GM21717 (cell line): ENCODE data around the gene C19orf18.
"Not testable (repeated sequence)": the region's sequence is repeated elsewhere in the genome, so short reads cannot be mapped to it uniquely, and the experiment has no call there.

Experiments used
- ATAC-seq: cut with Tn5 transposase; IDR thresholded peaks from one replicate; pipeline ENCODE4 v1.9.1; 2021; ENCODE audit warnings: mild to moderate bottlenecking, moderate library complexity; ENCODE audit not compliant: unreplicated experiment

C19orf18 gene

DNA sequence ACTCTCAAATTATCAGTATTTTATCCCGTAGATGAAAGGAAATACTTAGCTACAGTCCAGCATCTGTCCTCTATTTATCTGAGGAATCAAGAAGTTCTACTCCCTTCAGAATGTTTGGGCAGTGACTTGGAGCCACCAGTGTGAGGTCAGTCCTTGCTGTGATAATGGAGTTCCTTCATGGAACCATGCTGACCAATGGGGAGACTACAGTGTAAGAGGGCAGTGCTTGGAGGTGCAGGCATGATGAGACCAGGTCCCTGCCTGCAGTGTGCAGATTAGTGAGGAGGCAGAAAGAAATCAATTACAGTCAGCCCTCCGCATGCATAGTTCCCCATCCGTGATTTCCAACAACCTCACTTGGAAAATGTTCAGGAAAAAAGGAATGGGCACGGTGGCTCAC is at the start of gene C19orf18:
TSS of gene C19orf18 (minus strand) at position 101 of the 400 bp plus-strand sequence. CDS start 102 bp downstream, outside the sequence.
- ATAC-seq, result no peak

DNA sequence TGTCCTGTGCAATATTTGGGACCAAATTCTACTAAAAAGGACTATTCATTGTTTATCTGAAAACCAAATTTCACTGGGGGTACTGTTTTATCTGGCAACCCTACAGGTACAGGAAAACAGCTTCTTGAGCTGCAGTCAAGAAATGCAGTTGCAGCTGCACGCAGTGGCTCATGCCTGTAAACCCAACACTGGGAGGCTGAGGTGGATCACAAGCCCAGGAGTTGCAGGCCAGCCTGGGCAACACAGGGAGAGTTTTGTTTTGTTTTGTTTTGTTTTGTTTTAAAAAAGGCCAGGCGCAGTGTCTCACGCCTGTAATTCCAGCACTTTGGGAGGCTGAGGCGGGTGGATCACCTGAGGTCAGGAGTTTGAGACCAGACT is 47.9 kb upstream of the C19orf18 start:
- ATAC-seq, result no peak

DNA sequence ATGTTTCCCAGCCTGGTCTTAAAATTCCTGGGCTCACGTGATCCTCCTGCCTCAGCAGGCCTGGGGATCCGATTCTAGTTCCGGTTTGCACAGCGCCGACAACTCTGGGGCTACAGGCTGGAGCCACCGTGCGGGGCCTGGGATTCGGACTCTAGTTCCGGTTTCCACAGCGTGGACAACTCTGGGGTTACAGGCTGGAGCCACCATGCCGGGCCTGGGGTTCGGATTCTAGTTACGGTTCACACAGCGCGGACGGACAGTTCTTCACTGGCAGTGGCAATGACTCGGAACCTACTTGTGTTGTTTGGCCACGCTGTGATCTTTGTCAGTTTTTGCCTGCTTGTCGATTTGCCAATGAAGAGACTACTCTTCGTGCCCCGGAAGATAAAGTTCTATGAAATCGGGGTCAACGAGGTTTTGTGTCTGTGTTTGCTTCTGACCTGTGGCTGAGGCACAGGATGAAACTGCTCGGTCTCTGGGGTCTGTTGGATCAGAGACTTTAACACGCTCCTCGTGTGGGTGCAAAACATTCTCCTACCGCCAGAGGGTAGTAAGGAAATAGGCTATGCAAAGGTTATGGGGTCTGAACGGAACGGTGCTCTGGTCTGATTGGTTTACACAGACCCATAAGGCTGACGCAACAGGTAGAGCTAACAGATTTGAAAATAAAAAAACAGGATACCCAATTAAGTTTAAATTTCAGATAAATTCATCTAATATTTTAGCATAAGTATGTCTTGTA is 47.4 kb upstream of the C19orf18 start:
- no peak for ATAC-seq

DNA sequence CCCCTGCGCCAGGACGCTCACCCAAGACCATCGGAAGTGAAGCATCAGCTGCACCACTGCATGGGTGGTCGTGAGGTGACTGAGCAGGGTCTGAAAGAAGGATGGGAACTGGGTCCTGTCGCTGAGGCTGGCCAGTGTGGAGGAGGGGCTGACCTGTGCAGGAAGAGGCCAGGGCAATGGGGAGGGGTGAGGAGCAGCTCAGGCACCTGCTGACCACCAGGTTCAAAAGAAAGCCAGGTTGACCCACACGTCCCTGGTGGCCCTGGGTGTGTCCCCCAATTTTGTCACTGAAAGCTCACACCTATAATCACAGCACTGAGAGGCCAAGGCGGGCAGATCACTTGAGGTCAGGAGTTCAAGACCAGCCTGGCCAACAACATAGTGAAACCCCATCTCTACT is 45.8 kb upstream of the C19orf18 start:
- ATAC-seq, result no peak

DNA sequence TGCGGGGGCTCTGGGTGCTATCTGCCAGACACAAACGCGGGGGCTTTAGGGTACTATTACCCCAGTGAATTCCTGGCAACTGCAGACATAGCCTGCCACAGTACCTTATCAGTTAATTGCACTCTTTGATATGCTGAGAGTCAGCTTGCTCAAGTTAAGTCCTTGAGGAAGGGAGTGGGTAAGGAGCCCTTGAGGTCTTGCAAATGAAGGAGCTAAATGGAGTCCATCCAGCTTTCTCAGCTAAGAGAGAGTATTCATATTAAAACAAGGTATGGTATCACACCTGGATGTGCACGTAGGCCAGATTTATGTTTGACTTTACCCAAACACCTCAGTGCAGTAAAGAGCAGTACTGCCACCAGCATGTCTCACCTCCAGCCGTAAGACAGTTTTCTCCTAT is 39.8 kb upstream of the C19orf18 start:
- ATAC-seq, result no peak

DNA sequence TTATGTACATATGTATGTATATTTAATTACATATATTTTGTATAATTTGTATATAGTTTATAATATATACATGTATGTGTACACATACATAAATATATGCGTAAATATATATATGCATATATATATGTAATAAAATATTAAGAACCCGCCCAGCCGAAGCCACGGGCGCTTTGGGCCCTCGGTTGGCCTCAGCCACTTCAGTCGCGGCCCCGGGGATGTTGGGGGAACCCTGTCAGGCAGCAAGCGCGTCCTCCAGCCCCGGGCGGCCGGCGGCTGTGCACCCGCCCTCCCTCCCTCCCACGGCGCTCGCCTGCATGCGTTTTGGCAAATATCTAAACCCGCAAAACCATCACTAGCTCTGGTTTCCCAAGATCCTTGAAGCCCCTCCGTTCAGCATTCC is 36.2 kb upstream of the C19orf18 start:
- no peak for ATAC-seq

DNA sequence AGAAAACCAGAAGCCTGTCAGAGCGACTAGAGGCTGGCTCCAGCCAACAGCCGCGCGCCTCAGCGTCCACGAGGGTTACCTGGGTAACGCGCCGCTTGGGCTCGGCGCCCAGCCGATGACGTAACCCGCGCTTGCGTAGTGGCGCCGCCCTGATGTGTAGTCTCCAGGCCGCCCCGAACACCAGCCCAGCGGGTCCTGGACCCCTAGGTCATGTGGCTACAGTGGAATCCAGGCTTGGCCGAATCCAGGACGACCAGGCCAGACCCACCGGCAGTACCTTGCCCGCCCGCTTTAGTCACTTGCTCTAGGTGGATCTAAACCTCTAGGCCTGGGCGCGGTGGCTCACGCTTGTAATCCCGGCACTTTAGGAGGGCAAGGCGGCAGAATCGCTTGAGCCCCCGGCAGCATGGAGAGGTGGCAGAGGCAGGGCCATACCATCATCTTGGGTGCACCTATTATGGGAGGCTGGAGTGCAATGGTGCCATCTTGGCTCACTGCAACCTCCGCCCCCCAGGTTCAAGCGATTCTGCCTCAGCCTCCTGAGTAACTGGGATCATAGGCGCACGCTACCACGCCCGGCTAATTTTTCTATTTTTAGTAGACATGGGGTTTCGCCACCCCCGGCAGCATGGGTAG is 35.5 kb upstream of the C19orf18 start:
- no peak for ATAC-seq

DNA sequence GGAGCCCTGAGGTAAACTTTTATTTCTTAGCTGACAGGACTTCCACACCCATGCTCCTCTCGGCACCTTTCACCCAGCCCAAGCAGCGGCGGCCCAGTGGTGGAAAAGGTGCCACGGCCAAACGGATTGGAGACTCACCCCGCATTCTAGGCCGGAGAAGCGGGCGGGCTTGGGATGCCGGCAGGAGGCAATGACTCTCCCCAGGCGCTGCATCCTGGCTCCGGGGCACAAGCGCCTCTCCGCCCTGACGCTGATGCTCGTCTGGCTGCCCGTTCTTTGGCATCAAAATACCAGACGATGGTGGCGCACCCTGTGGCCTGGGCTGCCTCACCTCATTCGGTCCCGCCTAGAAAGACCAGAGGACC is 34.9 kb upstream of the C19orf18 start:
- no peak for ATAC-seq

DNA sequence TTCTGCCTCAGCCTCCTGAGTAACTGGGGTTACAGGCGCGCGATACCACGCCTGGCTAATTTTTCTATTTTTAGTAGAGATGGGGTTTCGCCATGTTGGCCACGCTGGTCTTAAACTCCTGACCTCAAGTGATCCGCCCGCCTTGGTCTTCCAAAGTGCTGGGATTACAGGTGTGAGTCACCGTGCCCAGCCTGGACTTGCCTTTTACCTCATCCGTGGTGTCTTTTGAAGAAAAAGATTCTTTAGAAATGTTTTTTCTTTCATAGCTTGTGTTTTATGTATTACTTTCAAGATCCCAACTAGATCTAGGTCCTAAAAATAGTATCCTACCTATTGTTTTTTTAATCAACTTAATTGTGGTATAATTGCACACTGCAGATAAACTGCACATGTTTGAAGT is 34.5 kb upstream of the C19orf18 start:
- not testable (repeated sequence) for ATAC-seq

DNA sequence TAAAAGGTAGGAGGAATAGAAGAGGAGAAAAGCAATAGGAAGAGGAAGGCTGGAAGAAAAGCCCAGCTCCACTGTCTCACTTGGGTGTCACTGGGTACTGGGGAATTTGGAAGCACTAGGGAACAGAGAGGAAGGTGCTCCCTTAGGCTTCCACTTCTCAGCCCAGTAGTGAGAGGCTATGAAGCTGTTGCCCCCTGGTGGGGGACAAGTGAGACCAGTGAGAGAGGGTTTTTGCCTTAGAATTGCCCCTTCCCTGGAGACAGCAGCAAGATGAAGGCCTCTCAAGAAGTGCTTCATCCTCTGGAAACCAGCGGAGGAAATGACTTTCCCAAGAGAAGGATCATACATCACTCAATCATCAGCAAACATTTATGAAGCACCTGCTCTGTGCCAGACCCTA is 33.0 kb upstream of the C19orf18 start:
- ATAC-seq, result no peak

DNA sequence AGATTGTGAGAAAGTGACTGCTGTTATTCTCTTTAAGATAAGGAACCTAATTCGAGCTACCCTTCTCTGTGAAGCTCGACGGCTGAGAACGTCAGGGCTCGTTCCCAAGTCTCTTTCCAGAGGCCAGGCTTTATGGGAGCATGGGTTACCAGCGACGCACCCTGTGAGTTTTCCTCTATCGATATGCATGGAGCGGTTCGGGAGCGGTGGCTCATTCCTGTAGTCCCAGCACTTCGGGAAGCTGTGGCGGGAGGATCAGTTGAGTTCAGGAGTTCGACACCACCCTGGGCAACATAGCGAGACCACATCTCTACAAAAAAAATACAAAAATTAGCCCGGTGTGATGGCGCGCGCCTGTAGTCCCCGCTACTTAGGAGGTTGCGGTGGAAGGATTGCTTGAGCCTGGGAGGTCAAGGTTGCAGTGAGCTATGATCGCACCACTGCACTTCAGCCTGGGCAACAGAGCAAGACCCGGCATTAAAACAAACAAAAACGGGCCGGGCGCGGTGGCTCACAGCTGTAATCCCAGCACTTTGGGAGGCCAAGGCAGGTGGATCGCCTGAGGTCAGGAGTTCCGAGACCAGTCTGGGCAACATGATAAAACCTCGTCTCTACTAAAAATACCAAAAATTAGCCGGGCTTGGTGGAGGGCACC is 29.0 kb upstream of the C19orf18 start:
- no peak for ATAC-seq

DNA sequence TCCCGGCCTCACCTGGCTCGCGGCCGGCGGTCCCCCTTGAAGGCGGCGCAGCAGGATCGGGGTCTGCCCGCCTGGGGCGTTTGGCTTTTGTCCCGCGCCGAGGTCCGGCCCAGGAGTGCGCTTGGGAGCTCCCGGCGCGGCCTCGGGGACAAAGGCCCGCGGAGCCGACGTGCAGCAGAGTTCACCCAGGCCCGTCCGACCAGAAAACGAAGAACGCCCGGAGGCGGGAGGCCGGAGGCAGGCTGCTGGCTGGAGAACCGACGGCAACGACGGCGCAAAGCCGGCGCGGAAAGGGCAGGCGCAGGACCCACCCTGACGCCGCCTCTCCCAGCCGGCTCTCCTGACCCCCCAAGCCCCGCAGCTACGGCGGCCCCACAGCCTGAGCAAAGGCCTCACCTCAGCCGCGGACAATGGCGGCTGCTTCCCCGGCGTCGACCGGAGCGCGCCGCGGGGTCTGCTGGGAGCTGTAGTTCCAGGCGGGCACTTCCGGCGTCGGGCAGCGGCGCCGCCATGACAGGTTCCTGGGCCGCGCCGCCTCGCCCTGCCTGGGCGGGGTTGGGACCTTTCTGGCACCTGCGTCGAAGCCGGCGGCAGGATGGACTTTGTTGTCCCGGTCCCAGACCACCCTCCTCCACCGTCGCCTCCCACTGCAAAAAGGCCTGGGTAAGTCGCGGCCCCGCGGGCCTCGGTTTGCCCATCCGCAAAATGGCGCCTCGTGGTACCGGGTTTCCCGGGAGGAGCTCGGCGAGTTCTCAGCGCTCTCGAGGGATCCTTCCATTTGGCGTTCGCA is 28.2 kb upstream of the C19orf18 start, which contains the start of gene ZNF606:
TSS of gene ZNF606 (minus strand) at position 437 of the 790 bp plus-strand sequence. CDS start 1,501 bp downstream, outside the sequence.
- ATAC-seq, result peak; percentile 86

DNA sequence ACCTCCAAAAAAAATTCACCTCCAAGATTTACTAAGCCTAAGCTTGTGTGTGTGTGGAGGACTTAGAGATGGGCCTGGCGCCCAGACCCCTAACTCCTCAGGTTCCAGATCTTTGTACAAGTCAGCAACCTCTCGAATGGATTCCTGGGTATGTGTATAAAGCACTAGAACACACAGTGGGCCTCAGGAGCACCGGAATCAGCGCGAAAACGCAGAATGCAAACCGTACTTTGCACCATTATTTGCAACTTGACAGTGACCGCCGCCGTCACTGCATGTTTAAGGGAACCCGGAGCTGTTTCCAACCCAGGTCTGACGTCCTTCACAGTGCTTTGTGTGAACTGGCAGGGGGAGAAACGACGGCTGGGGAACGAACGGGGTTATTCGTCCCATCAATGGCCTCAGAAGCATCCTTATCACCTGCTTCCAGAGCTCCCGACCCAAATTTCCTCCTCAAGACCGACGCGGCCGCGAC is 27.6 kb upstream of the C19orf18 start:
- ATAC-seq, result peak; percentile 17

DNA sequence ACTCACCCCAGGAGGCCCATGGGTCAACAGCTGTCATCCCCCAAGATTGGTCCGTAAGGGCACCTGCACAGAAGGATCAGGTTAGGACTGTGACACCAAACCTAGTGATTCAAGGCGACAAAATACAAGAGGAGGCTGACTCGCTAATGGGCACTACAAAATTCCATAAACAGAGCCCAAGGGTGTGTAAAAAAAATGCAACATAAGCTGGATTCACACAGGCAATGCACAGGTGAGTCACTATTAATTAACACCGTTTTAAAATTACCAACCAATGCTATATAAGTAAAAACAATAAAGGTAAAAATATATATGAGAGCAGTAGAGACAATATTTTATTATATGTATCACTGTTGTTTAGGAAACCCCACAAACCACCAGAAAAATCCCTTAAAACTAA is 26.3 kb upstream of the C19orf18 start:
- ATAC-seq, result no peak

DNA sequence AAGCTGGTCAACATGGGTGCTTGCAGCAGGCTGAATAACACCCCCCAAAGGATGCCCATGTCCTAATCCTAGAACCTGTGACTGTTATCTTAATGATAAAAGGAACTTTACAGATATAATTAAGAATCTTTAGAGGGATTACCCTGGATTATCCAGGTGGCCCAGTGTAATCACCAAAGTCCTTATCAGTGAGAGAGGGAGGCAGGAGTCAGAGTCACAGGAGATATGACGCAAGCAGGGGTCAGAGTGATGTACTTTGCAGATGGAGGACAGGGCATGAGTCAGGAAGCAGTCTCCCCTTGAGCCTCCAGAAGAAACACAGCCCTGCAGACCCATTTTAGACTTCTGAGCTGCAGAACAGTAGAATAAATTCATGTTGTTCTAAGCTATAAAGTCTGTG is 18.5 kb upstream of the C19orf18 start:
- ATAC-seq, result no peak

DNA sequence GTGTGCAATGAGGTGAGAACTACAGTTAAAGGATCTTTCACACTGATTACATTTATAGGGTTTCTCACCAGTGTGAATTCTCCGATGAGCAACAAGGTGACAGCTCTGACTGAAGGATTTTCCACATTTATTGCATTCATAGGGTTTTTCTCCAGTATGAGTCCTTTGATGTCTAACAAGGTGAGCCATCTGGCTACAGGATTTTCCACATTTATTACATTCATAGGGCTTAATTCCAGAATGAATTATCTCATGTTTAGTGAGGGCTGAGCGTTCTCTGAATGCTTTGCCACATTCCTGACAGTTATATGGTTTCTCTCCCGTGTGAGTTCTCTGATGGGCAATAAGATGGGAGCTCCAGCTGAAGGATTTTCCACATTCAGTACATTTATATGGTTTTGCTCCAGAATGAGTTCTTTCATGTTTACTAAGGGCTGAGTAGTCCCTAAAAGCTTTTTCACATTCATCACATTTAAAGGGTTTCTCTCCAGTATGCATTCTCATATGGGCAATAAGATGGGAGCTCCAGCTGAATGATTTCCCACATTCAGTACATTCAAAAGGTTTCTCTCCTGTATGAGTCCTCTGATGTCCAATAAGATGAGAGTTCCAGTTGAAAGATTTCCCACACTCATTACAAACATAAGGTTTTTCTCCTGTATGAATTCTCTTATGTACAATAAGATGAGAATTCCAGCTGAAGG is 4.4 kb upstream of the C19orf18 start:
- no peak for ATAC-seq

DNA sequence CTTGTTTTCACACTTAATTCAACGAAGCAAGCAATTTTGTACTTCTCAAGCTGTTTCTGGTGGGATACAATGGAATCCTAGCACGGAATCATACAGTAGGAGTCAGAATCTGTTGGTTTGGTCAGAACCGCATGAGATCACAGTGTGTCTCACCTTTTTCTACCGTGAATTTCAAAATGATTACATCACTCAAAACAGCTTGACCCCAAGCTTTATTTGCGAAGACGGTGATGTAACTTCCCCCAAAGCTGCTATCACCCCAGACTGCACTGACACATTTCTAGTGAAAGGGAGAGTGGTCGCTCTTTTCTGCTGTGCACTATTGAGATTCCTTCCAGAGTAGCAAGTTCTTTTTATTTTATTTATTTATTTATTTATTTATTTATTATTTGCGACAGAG is 9.6 kb downstream of the C19orf18 start:
- no peak for ATAC-seq

DNA sequence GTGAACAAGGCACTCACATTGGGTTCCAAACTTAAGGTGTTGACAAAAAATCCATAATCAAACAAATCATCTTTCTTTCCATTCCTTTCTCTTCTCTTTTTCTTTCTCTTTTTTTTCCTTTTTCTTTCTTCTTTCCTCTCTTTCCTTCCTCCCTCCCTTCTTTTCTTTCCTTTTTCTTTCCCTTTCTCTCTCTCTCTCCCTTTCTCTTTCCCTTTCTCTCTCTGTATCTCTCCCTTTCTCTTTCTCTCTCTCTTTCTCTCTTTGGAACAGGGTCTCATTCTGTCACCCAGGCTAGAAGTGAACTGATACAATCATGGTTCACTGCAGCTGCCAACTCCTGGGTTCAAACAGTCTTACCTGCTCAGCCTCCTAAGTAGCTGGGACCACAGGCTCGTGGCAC is 12.5 kb downstream of the C19orf18 start:
- ATAC-seq, result no peak

DNA sequence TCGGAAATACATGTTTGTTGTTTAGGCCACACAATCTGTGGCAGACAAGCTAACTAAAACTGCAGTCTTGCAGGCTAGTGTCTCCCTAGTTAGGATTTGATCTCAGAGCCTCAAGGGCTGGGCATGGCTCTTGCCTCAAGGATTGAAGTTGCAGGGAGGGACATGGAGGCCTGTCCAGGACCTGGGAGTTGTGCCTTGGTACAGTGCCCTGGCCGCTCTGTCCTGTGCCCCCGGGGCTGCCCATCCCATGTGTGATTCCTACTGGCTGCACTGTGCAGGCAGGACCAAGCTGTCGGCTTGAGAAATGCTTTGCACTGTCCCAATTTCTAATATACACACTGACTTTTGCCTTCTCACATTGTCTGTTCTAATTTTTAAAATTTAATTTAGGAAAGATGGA is 19.3 kb downstream of the C19orf18 start:
- no peak for ATAC-seq

DNA sequence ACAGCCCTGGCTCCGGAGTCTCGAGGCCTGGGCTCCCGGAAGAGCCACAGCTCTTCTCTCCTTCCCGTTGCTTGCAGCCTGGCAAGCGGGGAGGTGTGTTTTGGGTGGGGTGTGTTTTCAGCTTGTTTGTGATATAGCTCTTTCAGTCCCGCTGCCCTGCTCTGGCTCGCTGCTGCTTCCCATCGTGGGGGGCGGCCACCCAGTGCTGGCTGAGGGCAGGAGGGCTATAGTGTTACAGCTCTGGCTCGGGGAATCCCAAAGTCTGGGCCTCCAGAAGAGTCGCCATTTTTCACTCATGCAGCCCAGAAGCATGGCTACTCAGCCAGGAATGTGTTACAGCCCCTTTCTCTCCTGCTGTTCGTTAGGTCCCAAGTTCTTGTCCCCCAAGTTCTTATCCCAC is 24.6 kb downstream of the C19orf18 start:
- ATAC-seq, result no peak

DNA sequence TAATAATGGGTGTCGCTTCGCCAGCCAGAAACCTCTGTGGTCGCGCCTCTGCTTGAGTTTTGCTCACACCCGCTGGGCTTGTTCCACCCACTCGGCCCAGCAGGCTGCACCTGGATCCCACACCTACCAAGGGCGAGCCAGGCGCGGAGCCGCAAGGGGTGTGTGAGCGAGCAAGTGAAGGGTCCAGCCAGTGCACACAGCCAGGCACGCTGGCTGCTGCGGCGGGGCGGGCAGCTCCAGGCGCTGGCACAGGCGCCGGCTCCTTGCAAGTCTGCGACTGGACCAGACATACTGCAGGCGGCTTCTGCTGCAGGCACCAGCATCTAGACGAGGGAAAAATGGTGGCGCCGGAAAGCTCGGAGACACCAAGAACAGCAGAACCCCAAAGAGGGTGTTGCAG is 25.0 kb downstream of the C19orf18 start:
- ATAC-seq, result no peak
